C4-2B (cell line): ENCODE measurements around the gene NREP.

Experiments used
- ZFX ChIP-seq: fragments of 450-650 bp; IDR thresholded peaks from 2 replicates; pipeline ENCODE4 v1.6.1; 2017
- TF ChIP-seq, protein P1 (sequence below): fragments of 450-650 bp; conservative IDR thresholded peaks from 2 replicates; pipeline ENCODE4 v1.5.1; 2017; ENCODE audit warnings: mild to moderate bottlenecking

DNA sequence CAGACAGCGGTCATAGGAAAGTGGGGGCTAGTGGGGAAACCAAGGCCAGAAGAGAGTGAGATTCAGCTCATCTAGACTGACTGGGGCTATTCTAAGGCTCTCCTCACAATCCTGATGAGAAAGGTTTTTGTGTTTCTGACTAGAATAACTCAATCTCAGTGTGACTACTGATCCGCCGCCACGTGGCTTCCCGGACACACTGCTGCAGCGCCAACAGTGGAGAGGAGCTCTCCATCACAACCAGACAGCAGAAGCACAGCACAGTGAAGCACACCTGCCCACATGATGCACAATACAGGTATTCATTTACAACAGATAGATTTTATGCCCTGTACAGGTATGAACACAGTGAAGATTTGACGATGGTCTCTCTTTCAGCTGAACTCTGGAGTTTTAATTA, 25.4 kb downstream of the NREP start:
- TF ChIP-seq, protein P1, sequence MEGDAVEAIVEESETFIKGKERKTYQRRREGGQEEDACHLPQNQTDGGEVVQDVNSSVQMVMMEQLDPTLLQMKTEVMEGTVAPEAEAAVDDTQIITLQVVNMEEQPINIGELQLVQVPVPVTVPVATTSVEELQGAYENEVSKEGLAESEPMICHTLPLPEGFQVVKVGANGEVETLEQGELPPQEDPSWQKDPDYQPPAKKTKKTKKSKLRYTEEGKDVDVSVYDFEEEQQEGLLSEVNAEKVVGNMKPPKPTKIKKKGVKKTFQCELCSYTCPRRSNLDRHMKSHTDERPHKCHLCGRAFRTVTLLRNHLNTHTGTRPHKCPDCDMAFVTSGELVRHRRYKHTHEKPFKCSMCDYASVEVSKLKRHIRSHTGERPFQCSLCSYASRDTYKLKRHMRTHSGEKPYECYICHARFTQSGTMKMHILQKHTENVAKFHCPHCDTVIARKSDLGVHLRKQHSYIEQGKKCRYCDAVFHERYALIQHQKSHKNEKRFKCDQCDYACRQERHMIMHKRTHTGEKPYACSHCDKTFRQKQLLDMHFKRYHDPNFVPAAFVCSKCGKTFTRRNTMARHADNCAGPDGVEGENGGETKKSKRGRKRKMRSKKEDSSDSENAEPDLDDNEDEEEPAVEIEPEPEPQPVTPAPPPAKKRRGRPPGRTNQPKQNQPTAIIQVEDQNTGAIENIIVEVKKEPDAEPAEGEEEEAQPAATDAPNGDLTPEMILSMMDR: no peak
- no peak for TF ChIP-seq ZFX
